Suprapubic skin (tissue), 4 donors: ENCODE results near the gene DIAPH3.

Source experiments
- EP300 ChIP-seq: sonication (generic); formaldehyde crosslinking; IDR thresholded peaks from one replicate; pipeline ENCODE4 v1.6.1; 2017; ENCODE audit warnings: antibody characterized with exemption
- POLR2AphosphoS5 ChIP-seq, 3 donors: sonication (generic); formaldehyde crosslinking; IDR thresholded peaks; one replicate each; pipeline ENCODE4 v1.6.1; 2017; ENCODE audit warnings: antibody characterized with exemption in 3 of 3
- TF ChIP-seq, protein P1 (sequence below), 2 donors: fragments of 200-600 bp in 1 of 2; fragments of 450-650 bp in 1 of 2; sonication (generic) in 1 of 2; IDR thresholded peaks; one replicate each; pipeline ENCODE4 v1.5.1; 2016 to 2019; ENCODE audit warnings: antibody characterized with exemption in 2 of 2, mild to moderate bottlenecking in 1 of 2, moderate library complexity in 1 of 2

GRCh38 chr13:60066226-60066625 is 97.5 kb downstream of the DIAPH3 start:
- no peak for TF ChIP-seq POLR2AphosphoS5 (IDR thresholded peaks at IDR 0.05)
- TF ChIP-seq, protein P1, sequence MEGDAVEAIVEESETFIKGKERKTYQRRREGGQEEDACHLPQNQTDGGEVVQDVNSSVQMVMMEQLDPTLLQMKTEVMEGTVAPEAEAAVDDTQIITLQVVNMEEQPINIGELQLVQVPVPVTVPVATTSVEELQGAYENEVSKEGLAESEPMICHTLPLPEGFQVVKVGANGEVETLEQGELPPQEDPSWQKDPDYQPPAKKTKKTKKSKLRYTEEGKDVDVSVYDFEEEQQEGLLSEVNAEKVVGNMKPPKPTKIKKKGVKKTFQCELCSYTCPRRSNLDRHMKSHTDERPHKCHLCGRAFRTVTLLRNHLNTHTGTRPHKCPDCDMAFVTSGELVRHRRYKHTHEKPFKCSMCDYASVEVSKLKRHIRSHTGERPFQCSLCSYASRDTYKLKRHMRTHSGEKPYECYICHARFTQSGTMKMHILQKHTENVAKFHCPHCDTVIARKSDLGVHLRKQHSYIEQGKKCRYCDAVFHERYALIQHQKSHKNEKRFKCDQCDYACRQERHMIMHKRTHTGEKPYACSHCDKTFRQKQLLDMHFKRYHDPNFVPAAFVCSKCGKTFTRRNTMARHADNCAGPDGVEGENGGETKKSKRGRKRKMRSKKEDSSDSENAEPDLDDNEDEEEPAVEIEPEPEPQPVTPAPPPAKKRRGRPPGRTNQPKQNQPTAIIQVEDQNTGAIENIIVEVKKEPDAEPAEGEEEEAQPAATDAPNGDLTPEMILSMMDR (IDR thresholded peaks at IDR 0.05), result no peak
- no peak for TF ChIP-seq EP300
